ENCODE measurements around the gene GPR162. TPM values are rescaled to one million over a fixed set of nuclear protein-coding genes. Genes with fewer than 3 reads are reported as not detected.

GPR162 gene
- total and polyA plus RNA-seq, 5 donors: 6.8 to 10.9 (median 8.1) TPM

GRCh38 chr12:6849976-6850560, 28.4 kb downstream of the GPR162 start:
- no peaks in the 10 kb centered on the region for H3K9me3 ChIP-seq (ENCODE audit: control insufficient read depth, low read length)
- H3K27me3 ChIP-seq (ENCODE audit: control insufficient read depth, insufficient read depth): no peaks in the 10 kb centered on the region
- WGBS: 72% methylated on average over 10 of the region's 10 CpGs
- no peak overlapping the region for H3K27ac ChIP-seq (ENCODE audit: low read length)
- H3K4me1 ChIP-seq (ENCODE audit: control insufficient read depth, insufficient read depth, low read length): no peaks in the 10 kb centered on the region
- ATAC-seq (no peak), DNase-seq (no peak)
- intact Hi-C loops (cut with DNase I): no loop called here
- H3K4me3 ChIP-seq (ENCODE audit: low read length): no peak overlapping the region

GRCh38 chr12:6850796-6851152, 29.2 kb downstream of the GPR162 start:
- ATAC-seq (no peak), DNase-seq (peak in 2 of 3 donors; percentile 44 to 78)
- no peaks in the 10 kb centered on the region for H3K9me3 ChIP-seq (ENCODE audit: control insufficient read depth, low read length)
- intact Hi-C loops (cut with DNase I): no loop called here
- H3K27ac ChIP-seq (ENCODE audit: low read length): no peak overlapping the region
- H3K4me3 ChIP-seq (ENCODE audit: low read length): no peak overlapping the region
- H3K27me3 ChIP-seq (ENCODE audit: control insufficient read depth, insufficient read depth): no peaks in the 10 kb centered on the region
- WGBS: 29% methylated on average over 16 of the region's 16 CpGs
- H3K4me1 ChIP-seq (ENCODE audit: control insufficient read depth, insufficient read depth, low read length): no peaks in the 10 kb centered on the region

- ATAC-seq: peak; percentile 85 to 86
- DNase-seq: peak; percentile 96 to 98 (median 96)
- Histone ChIP-seq H3K27me3 (ENCODE audit: control insufficient read depth, insufficient read depth) (no peaks in the 10 kb centered on the region), H3K4me3 (ENCODE audit: low read length) (peak within 1 kb of the TSS; percentile 44), H3K9me3 (ENCODE audit: control insufficient read depth, low read length) (no peaks in the 10 kb centered on the region), H3K27ac (ENCODE audit: low read length) (peak within 1 kb of the TSS; percentile 87), H3K4me1 (ENCODE audit: control insufficient read depth, insufficient read depth, low read length) (no peaks in the 10 kb centered on the region)
- under 1% methylated on average over 37 of the region's 37 CpGs for WGBS
- intact Hi-C loops (cut with DNase I): no loop called here
These were observed 29.7 kb downstream of the GPR162 start, which contains the start of gene CDCA3 for GRCh38 chr12:6851153-6851920. CDCA3 (minus strand) TSS chr12:6851286; CDS start chr12:6850952, 334 bp downstream.

- DNase-seq (peak; percentile 99 to 100 (median 100)), ATAC-seq (peak; percentile 94 to 95)
- no peaks in the 10 kb centered on the region for H3K9me3 ChIP-seq (ENCODE audit: control insufficient read depth, low read length)
- intact Hi-C loops (cut with DNase I): no loop called here
- peak within 1 kb of the TSS; percentile 87 for H3K27ac ChIP-seq (ENCODE audit: low read length)
- H3K4me3 ChIP-seq (ENCODE audit: low read length): peak within 1 kb of the TSS; percentile 44
- WGBS: under 1% methylated on average over 65 of the region's 65 CpGs
- H3K4me1 ChIP-seq (ENCODE audit: control insufficient read depth, insufficient read depth, low read length): no peaks in the 10 kb centered on the region
- H3K27me3 ChIP-seq (ENCODE audit: control insufficient read depth, insufficient read depth): no peaks in the 10 kb centered on the region
These were observed 30.5 kb downstream of the GPR162 start, which contains the start of gene USP5 for GRCh38 chr12:6851921-6852650. USP5 (plus strand) TSS chr12:6852150; CDS start chr12:6852180, 30 bp downstream.

GRCh38 chr12:6852651-6853354, 31.2 kb downstream of the GPR162 start:
- 2% methylated on average over 18 of the region's 18 CpGs for WGBS
- H3K4me3 ChIP-seq (ENCODE audit: low read length): peak overlapping the region; percentile 38
- H3K27me3 ChIP-seq (ENCODE audit: control insufficient read depth, insufficient read depth): no peaks in the 10 kb centered on the region
- no peak overlapping the region for H3K27ac ChIP-seq (ENCODE audit: low read length)
- H3K9me3 ChIP-seq (ENCODE audit: control insufficient read depth, low read length): no peaks in the 10 kb centered on the region
- DNase-seq (peak; percentile 67 to 79 (median 75)), ATAC-seq (peak in 1 of 2 donors; percentile 0)
- intact Hi-C loops (cut with DNase I): no loop called here
- H3K4me1 ChIP-seq (ENCODE audit: control insufficient read depth, insufficient read depth, low read length): no peaks in the 10 kb centered on the region

- Histone ChIP-seq H3K4me1 (ENCODE audit: control insufficient read depth, insufficient read depth, low read length) (no peaks in the 10 kb centered on the region), H3K27ac (ENCODE audit: low read length) (no peak overlapping the region), H3K4me3 (ENCODE audit: low read length) (no peak overlapping the region), H3K27me3 (ENCODE audit: control insufficient read depth, insufficient read depth) (no peaks in the 10 kb centered on the region), H3K9me3 (ENCODE audit: control insufficient read depth, low read length) (no peaks in the 10 kb centered on the region)
- DNase-seq: no peak
- intact Hi-C loops (cut with DNase I): no loop called here
- WGBS: 77% methylated on average over 1 of the region's 1 CpG
- no peak for ATAC-seq
These were observed 32.0 kb downstream of the GPR162 start for GRCh38 chr12:6853626-6854025.

- H3K4me3 ChIP-seq (ENCODE audit: low read length): no peak overlapping the region
- no peaks in the 10 kb centered on the region for H3K27me3 ChIP-seq (ENCODE audit: control insufficient read depth, insufficient read depth)
- H3K27ac ChIP-seq (ENCODE audit: low read length): no peak overlapping the region
- DNase-seq (no peak), ATAC-seq (no peak)
- WGBS: 70% methylated on average over 6 of the region's 6 CpGs
- H3K9me3 ChIP-seq (ENCODE audit: control insufficient read depth, low read length): no peaks in the 10 kb centered on the region
- H3K4me1 ChIP-seq (ENCODE audit: control insufficient read depth, insufficient read depth, low read length): no peaks in the 10 kb centered on the region
- intact Hi-C loops (cut with DNase I): no loop called here
These were observed 32.4 kb downstream of the GPR162 start for GRCh38 chr12:6854036-6854435.

- Histone ChIP-seq H3K4me1 (ENCODE audit: control insufficient read depth, insufficient read depth, low read length) (no peaks in the 10 kb centered on the region), H3K27me3 (ENCODE audit: control insufficient read depth, insufficient read depth) (no peaks in the 10 kb centered on the region), H3K27ac (ENCODE audit: low read length) (no peak overlapping the region), H3K9me3 (ENCODE audit: control insufficient read depth, low read length) (no peaks in the 10 kb centered on the region), H3K4me3 (ENCODE audit: low read length) (no peak overlapping the region)
- WGBS: 93% methylated on average over 14 of the region's 14 CpGs
- intact Hi-C loops (cut with DNase I): no loop called here
- ATAC-seq (no peak), DNase-seq (no peak)
These were observed 33.7 kb downstream of the GPR162 start for GRCh38 chr12:6855322-6855721.

- Histone ChIP-seq H3K4me3 (ENCODE audit: low read length) (no peak overlapping the region), H3K4me1 (ENCODE audit: control insufficient read depth, insufficient read depth, low read length) (no peaks in the 10 kb centered on the region), H3K9me3 (ENCODE audit: control insufficient read depth, low read length) (no peaks in the 10 kb centered on the region), H3K27ac (ENCODE audit: low read length) (no peak overlapping the region), H3K27me3 (ENCODE audit: control insufficient read depth, insufficient read depth) (no peaks in the 10 kb centered on the region)
- 93% methylated on average over 2 of the region's 2 CpGs for WGBS
- intact Hi-C loops (cut with DNase I): no loop called here
- ATAC-seq (no peak), DNase-seq (peak in 1 of 3 donors; percentile 21)
These were observed 37.2 kb downstream of the GPR162 start for GRCh38 chr12:6858799-6859198.

GRCh38 chr12:6860116-6860515, 38.5 kb downstream of the GPR162 start:
- intact Hi-C loops (cut with DNase I): no loop called here
- no peak for ATAC-seq

More at GRCh38 chr12:6860116-6860515, 38.5 kb downstream of the GPR162 start:
- Histone ChIP-seq H3K27ac (ENCODE audit: low read length) (no peak overlapping the region), H3K9me3 (ENCODE audit: control insufficient read depth, low read length) (no peaks in the 10 kb centered on the region), H3K4me1 (ENCODE audit: control insufficient read depth, insufficient read depth, low read length) (no peaks in the 10 kb centered on the region), H3K4me3 (ENCODE audit: low read length) (no peak overlapping the region), H3K27me3 (ENCODE audit: control insufficient read depth, insufficient read depth) (no peaks in the 10 kb centered on the region)
- peak in 1 of 3 donors; percentile 20 for DNase-seq
- 95% methylated on average over 9 of the region's 9 CpGs for whole genome bisulfite sequencing
